GM19438 (cell line): ENCODE measurements around the gene MRPL23.

Experiments used
- ATAC-seq: cut with Tn5 transposase; IDR thresholded peaks from one replicate; pipeline ENCODE4 v1.9.1; 2021; ENCODE audit warnings: low read depth; ENCODE audit not compliant: unreplicated experiment

Gene MRPL23

GRCh38 chr11:1988174-1988573 lies 41.0 kb downstream of the MRPL23 start:
- ATAC-seq: no peak

- ATAC-seq: no peak
Observed at GRCh38 chr11:1988667-1989317, 41.7 kb downstream of the MRPL23 start.

GRCh38 chr11:1989953-1990352 lies 42.8 kb downstream of the MRPL23 start:
- no peak for ATAC-seq

GRCh38 chr11:1990872-1991578 lies 43.9 kb downstream of the MRPL23 start:
- ATAC-seq: no peak

- no peak for ATAC-seq
Observed at GRCh38 chr11:1992111-1992510, 45.0 kb downstream of the MRPL23 start.

- no peak for ATAC-seq
Observed at GRCh38 chr11:1994121-1994520, 47.0 kb downstream of the MRPL23 start.

GRCh38 chr11:1997755-1998154 lies 50.6 kb downstream of the MRPL23 start, which contains the start of gene H19:
TSS of gene H19 (minus strand) at chr11:1997842.
- no peak for ATAC-seq

- no peak for ATAC-seq
Observed at GRCh38 chr11:1998290-1998689, 51.2 kb downstream of the MRPL23 start.

GRCh38 chr11:1998861-1999260 lies 51.7 kb downstream of the MRPL23 start:
- no peak for ATAC-seq

- no peak for ATAC-seq
Observed at GRCh38 chr11:2002042-2002776, 55.1 kb downstream of the MRPL23 start.

- no peak for ATAC-seq
Observed at GRCh38 chr11:2002807-2003206, 55.7 kb downstream of the MRPL23 start.

GRCh38 chr11:2004466-2004865 lies 57.3 kb downstream of the MRPL23 start:
- no peak for ATAC-seq
